ENCODE data around the gene ERVH48-1. TPM values are rescaled to one million over a fixed set of nuclear protein-coding genes. Genes with fewer than 3 reads are reported as not detected.
A peak's percentile ranks its signal among the peaks of the same experiment; 100 is the strongest.
"Not testable (repeated sequence)": the region's sequence is repeated elsewhere in the genome, so short reads cannot be mapped to it uniquely, and the experiment has no call there.

Gene ERVH48-1
- total and polyA plus RNA-seq, 12 donors = not detected

- peak; percentile 80 to 94 (median 92) for DNase-seq
- 34 to 46% (median 40%) methylated on average over 16 of the region's 16 CpGs for WGBS, 4 donors
- H3K36me3 ChIP-seq (replicated peaks in 1 of 2) = no peaks in the 10 kb centered on the region
- intact Hi-C loops (cut with DNase I) = loop anchor here in 1 of 2 donors (10.0 kb wide), 1 partner anchor 55 kb away; no protein-coding TSS in a partner anchor
- no peak overlapping the region for H3K4me3 ChIP-seq
- TF ChIP-seq CTCF (IDR thresholded peaks at IDR 0.05) = no peak
- TF ChIP-seq POLR2A (IDR thresholded peaks at IDR 0.05) = no peak
- peak overlapping the region in 3 of 5 donors; percentile 10 to 67 (median 58) for H3K27ac ChIP-seq
- no peaks in the 10 kb centered on the region for H3K27me3 ChIP-seq
- no peaks in the 10 kb centered on the region for H3K9me3 ChIP-seq (replicated peaks in 1 of 3)
- H3K4me1 ChIP-seq (replicated peaks in 1 of 2) = peaks cover 0 to 5% of the 10 kb centered on the region in 2 donors
Observed at GRCh38 chr21:42939582-42940413, 14.4 kb upstream of the ERVH48-1 start.

GRCh38 chr21:42938606-42938995, 13.2 kb upstream of the ERVH48-1 start:
- intact Hi-C loops (cut with DNase I); H3K27me3 ChIP-seq; H3K9me3 ChIP-seq (replicated peaks in 1 of 3); H3K36me3 ChIP-seq (replicated peaks in 1 of 2); DNase-seq; H3K27ac ChIP-seq; H3K4me1 ChIP-seq (replicated peaks in 1 of 2); H3K4me3 ChIP-seq: not testable (repeated sequence)
- WGBS, 4 donors = 90 to 95% (median 94%) methylated on average over 6 of the region's 6 CpGs

GRCh38 chr21:42937960-42938605, 12.7 kb upstream of the ERVH48-1 start:
- Histone ChIP-seq H3K4me1 (replicated peaks in 1 of 2) (peaks cover 0 to 5% of the 10 kb centered on the region in 2 donors), H3K27me3 (no peaks in the 10 kb centered on the region), H3K9me3 (replicated peaks in 1 of 3) (no peaks in the 10 kb centered on the region), H3K27ac (no peak overlapping the region), H3K4me3 (no peak overlapping the region), H3K36me3 (replicated peaks in 1 of 2) (no peaks in the 10 kb centered on the region)
- 94 to 95% (median 95%) methylated on average over 21 of the region's 21 CpGs for WGBS, 4 donors
- DNase-seq = no peak
- TF ChIP-seq POLR2A (IDR thresholded peaks at IDR 0.05) (no peak), CTCF (IDR thresholded peaks at IDR 0.05) (no peak)
- intact Hi-C loops (cut with DNase I) = no loop called here

- H3K4me3 ChIP-seq; H3K4me1 ChIP-seq (replicated peaks in 1 of 2); H3K36me3 ChIP-seq (replicated peaks in 1 of 2); DNase-seq; intact Hi-C loops (cut with DNase I); H3K27ac ChIP-seq; H3K9me3 ChIP-seq (replicated peaks in 1 of 3); H3K27me3 ChIP-seq: not testable (repeated sequence)
- 71 to 80% (median 78%) methylated on average over 12 to 16 of the region's 16 CpGs for WGBS, 4 donors
Observed at GRCh38 chr21:42937034-42937940, 11.9 kb upstream of the ERVH48-1 start.

GRCh38 chr21:42936360-42936759, 10.9 kb upstream of the ERVH48-1 start:
- DNase-seq = not testable (repeated sequence)
- WGBS, 4 donors = 73 to 100% (median 85%) methylated on average over 1 to 5 of the region's 5 CpGs

GRCh38 chr21:42933973-42934372, 8.5 kb upstream of the ERVH48-1 start:
- DNase-seq; H3K9me3 ChIP-seq (replicated peaks in 1 of 3); H3K4me3 ChIP-seq; H3K27ac ChIP-seq; H3K36me3 ChIP-seq (replicated peaks in 1 of 2); H3K4me1 ChIP-seq (replicated peaks in 1 of 2); intact Hi-C loops (cut with DNase I); H3K27me3 ChIP-seq: not testable (repeated sequence)
- 93 to 98% (median 97%) methylated on average over 11 to 12 of the region's 12 CpGs for WGBS, 4 donors

More at GRCh38 chr21:42936360-42936759, 10.9 kb upstream of the ERVH48-1 start:
- H3K27me3 ChIP-seq; H3K4me3 ChIP-seq; H3K27ac ChIP-seq; H3K4me1 ChIP-seq (replicated peaks in 1 of 2); H3K36me3 ChIP-seq (replicated peaks in 1 of 2); intact Hi-C loops (cut with DNase I); H3K9me3 ChIP-seq (replicated peaks in 1 of 3): not testable (repeated sequence)

- H3K4me1 ChIP-seq (replicated peaks in 1 of 2); intact Hi-C loops (cut with DNase I); H3K4me3 ChIP-seq; H3K9me3 ChIP-seq (replicated peaks in 1 of 3); H3K27me3 ChIP-seq; H3K27ac ChIP-seq; H3K36me3 ChIP-seq (replicated peaks in 1 of 2): not testable (repeated sequence)
- 47 to 74% (median 65%) methylated on average over 8 to 9 of the region's 9 CpGs for WGBS, 4 donors
- peak in 1 of 7 donors; percentile 20 for DNase-seq
Observed at GRCh38 chr21:42933137-42933970, 7.9 kb upstream of the ERVH48-1 start.
